Mesendoderm (in vitro differentiated cells): ENCODE data around the gene SLC25A15. TPM values are rescaled to one million over a fixed set of nuclear protein-coding genes. Genes with fewer than 3 reads are reported as not detected.
"Not testable (repeated sequence)": the region's sequence is repeated elsewhere in the genome, so short reads cannot be mapped to it uniquely, and the experiment has no call there.

Experiments used
- DNase-seq: peaks from one replicate; pipeline ENCODE4 v3.0.0; 2013
- H2AK5ac ChIP-seq: 2 replicates; pipeline ENCODE4 v1.6.1; 2013; ENCODE audit warnings: low read length, inconsistent platforms
- H2BK120ac ChIP-seq: 2 replicates; pipeline ENCODE4 v1.6.1; 2013; ENCODE audit warnings: low read depth, mild to moderate bottlenecking, low read length, moderate library complexity, mixed read lengths
- H2BK15ac ChIP-seq: replicated peaks from 2 replicates; pipeline ENCODE4 v1.6.1; 2013; ENCODE audit warnings: low read depth, mild to moderate bottlenecking, moderate library complexity
- H2BK5ac ChIP-seq: 2 replicates; pipeline ENCODE4 v1.6.1; 2013; ENCODE audit warnings: low read length, inconsistent platforms
- H3K18ac ChIP-seq: 2 replicates; pipeline ENCODE4 v1.6.1; 2013; ENCODE audit warnings: mild to moderate bottlenecking, low read length, mixed read lengths
- H3K23ac ChIP-seq: one replicate; pipeline ENCODE4 v1.6.1; 2013; ENCODE audit warnings: low read length
- H3K27ac ChIP-seq: 2 replicates; pipeline ENCODE4 v1.5.1; 2013; ENCODE audit warnings: low read depth, mild to moderate bottlenecking, inconsistent platforms, low read length, moderate library complexity
- H3K27me3 ChIP-seq: 2 replicates; pipeline ENCODE4 v1.6.1; 2013; ENCODE audit warnings: low read length, control low read depth, mild to moderate bottlenecking, inconsistent platforms; ENCODE audit not compliant: insufficient read depth, poor library complexity
- H3K36me3 ChIP-seq: 2 replicates; pipeline ENCODE4 v1.6.1; 2013; ENCODE audit warnings: low read length, inconsistent platforms; ENCODE audit not compliant: control insufficient read depth, insufficient read depth
- H3K4ac ChIP-seq: one replicate; pipeline ENCODE4 v1.6.1; 2013; ENCODE audit warnings: low read depth, mild to moderate bottlenecking, low read length, moderate library complexity
- H3K4me1 ChIP-seq: 2 replicates; pipeline ENCODE4 v1.6.1; 2013; ENCODE audit warnings: low read depth, low read length, inconsistent platforms; ENCODE audit not compliant: control insufficient read depth
- H3K4me2 ChIP-seq: 2 replicates; pipeline ENCODE4 v1.6.1; 2013; ENCODE audit warnings: low read length
- H3K4me3 ChIP-seq: 2 replicates; pipeline ENCODE4 v1.5.1; 2013; ENCODE audit warnings: mild to moderate bottlenecking, low read length
- H3K56ac ChIP-seq: one replicate; pipeline ENCODE4 v1.6.1; 2013; ENCODE audit warnings: low read length
- H3K79me1 ChIP-seq: 2 replicates; pipeline ENCODE4 v1.6.1; 2013; ENCODE audit warnings: low read length, inconsistent platforms
- H3K79me2 ChIP-seq: 2 replicates; pipeline ENCODE4 v1.6.1; 2013; ENCODE audit warnings: mild to moderate bottlenecking, low read length; ENCODE audit not compliant: control insufficient read depth, insufficient read depth
- H3K9ac ChIP-seq: 2 replicates; pipeline ENCODE4 v1.6.1; 2013; ENCODE audit warnings: low read length, inconsistent platforms
- H4K5ac ChIP-seq: one replicate; pipeline ENCODE4 v1.6.1; 2013; ENCODE audit warnings: low read length
- H4K8ac ChIP-seq: one replicate; pipeline ENCODE4 v1.6.1; 2013; ENCODE audit warnings: low read depth, mild to moderate bottlenecking, control low read depth, low read length, moderate library complexity
- WGBS: extraction: QIAGEN DNeasy Blood & Tissue Kit; methylation state at CpG from one replicate; pipeline ENCODE4 v1.1.7; 2013; ENCODE audit warnings: low lambda C conversion rate, missing lambda C conversion rate; ENCODE audit not compliant: insufficient coverage; ENCODE audit errors: extremely low coverage; 5-methylcytosine and 5-hydroxymethylcytosine counted together
- small RNA-seq: library from polyadenylated mRNA; stranded (forward); fragments of <200 nt; extraction: miRNeasy Mini kit (QIAGEN cat#:217004); gene quantifications from one replicate; pipeline ENCODE3, GENCODE V24; 2013; ENCODE audit not compliant: insufficient read depth

Gene SLC25A15

DNA sequence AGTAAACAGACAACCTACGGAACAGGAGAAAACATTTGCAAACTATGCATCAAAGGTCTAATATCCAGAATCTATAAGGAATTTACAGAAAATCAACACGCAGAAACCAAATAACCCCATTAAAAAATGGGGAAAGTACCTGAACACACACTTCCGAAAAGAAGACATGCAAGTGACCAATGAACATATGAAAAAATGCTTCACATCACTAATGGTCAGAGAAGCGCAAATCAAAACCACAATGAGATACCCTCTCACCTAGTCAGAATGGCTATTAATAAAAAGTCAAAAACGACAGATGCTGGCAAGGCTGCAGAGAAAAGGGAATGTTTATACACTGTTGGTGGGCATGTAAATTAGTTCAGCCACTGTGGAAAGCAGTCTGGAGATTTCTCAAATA, 29.5 kb downstream of the SLC25A15 start:
- Histone ChIP-seq H3K4me3 (no peak overlapping the region), H3K18ac (no peak overlapping the region), H4K5ac (no peak overlapping the region), H3K36me3 (no peaks in the 10 kb centered on the region), H3K23ac (no peak overlapping the region), H2AK5ac (no peak overlapping the region), H2BK120ac (no peak overlapping the region), H3K56ac (no peak overlapping the region), H3K4ac (no peak overlapping the region), H3K4me2 (no peak overlapping the region), H4K8ac (no peak overlapping the region), H3K79me1 (no peaks in the 10 kb centered on the region), H3K79me2 (no peaks in the 10 kb centered on the region), H2BK15ac (no peak overlapping the region), H2BK5ac (no peak overlapping the region), H3K27ac (no peak overlapping the region), H3K4me1 (no peaks in the 10 kb centered on the region), H3K9ac (no peak overlapping the region), H3K27me3 (no peaks in the 10 kb centered on the region)
- WGBS: no CpG with 5 or more reads among the region's 5 CpGs
- DNase-seq: no peak

- no peaks in the 10 kb centered on the region for H3K79me1 ChIP-seq
- H3K36me3 ChIP-seq: no peaks in the 10 kb centered on the region
- no peak overlapping the region for H3K4ac ChIP-seq
- no peak overlapping the region for H2BK15ac ChIP-seq
- no peaks in the 10 kb centered on the region for H3K79me2 ChIP-seq
- H3K27ac ChIP-seq: no peak overlapping the region
- H2BK120ac ChIP-seq: no peak overlapping the region
- no peak overlapping the region for H3K4me2 ChIP-seq
- no peak for DNase-seq
- no peaks in the 10 kb centered on the region for H3K4me1 ChIP-seq
- H2BK5ac ChIP-seq: no peak overlapping the region
- WGBS: no CpG with 5 or more reads among the region's 1 CpG
- H3K56ac ChIP-seq: no peak overlapping the region
- H3K4me3 ChIP-seq: no peak overlapping the region
- no peak overlapping the region for H3K18ac ChIP-seq
- H3K9ac ChIP-seq: no peak overlapping the region
- H4K5ac ChIP-seq: no peak overlapping the region
- no peak overlapping the region for H4K8ac ChIP-seq
- H3K27me3 ChIP-seq: no peaks in the 10 kb centered on the region
- H3K23ac ChIP-seq: no peak overlapping the region
- no peak overlapping the region for H2AK5ac ChIP-seq
These were observed 30.4 kb downstream of the SLC25A15 start for GRCh38 chr13:40819797-40820315.

DNA sequence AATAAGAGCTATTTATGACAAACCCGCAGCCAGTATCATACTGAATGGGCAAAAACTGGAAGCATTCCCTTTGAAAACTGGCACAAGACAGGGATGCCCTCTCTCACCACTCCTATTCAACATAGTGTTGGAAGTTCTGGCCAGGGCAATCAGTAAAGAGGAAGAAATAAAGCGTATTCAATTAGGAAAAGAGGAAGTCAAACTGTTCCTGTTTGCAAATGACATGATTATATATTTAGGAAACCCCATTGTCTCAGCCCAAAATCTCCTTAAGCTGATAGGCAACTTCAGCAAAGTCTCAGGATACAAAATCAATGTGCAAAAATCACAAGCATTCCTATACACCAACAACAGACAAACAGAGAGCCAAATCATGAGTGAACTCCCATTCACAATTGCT, 50.3 kb downstream of the SLC25A15 start:
- H2AK5ac ChIP-seq, DNase-seq, H3K36me3 ChIP-seq, H4K5ac ChIP-seq, H3K79me2 ChIP-seq, H3K4me2 ChIP-seq, H2BK5ac ChIP-seq, H3K56ac ChIP-seq, H3K9ac ChIP-seq, H3K79me1 ChIP-seq, H3K27ac ChIP-seq, H4K8ac ChIP-seq, H3K4ac ChIP-seq, H3K4me3 ChIP-seq, H2BK15ac ChIP-seq, H3K4me1 ChIP-seq, H3K23ac ChIP-seq, H3K27me3 ChIP-seq, H3K18ac ChIP-seq, H2BK120ac ChIP-seq: not testable (repeated sequence)
- WGBS: no CpG with 5 or more reads among the region's 2 CpGs

DNA sequence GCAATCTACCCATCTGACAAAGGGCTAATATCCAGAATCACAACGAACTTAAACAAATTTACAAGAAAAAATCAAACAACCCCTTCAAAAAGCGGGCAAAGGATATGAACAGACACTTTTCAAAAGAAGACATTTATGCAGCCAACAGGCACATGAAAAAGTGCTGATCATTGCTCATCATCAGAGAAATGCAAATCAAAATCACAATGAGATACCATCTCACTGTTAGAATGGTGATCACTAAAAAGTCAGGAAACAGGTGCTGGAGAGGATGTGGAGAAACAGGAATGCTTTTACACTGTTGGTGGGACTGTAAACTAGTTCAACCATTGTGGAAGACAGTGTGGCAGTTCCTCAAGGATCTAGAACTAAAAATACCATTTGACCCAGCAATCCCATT, 51.5 kb downstream of the SLC25A15 start:
- H3K4me3 ChIP-seq, H3K9ac ChIP-seq, H3K23ac ChIP-seq, H2BK15ac ChIP-seq, H4K5ac ChIP-seq, H2BK5ac ChIP-seq, H4K8ac ChIP-seq, H3K79me1 ChIP-seq, H2BK120ac ChIP-seq, H3K36me3 ChIP-seq, DNase-seq, H3K27me3 ChIP-seq, H3K4me2 ChIP-seq, H3K18ac ChIP-seq, H3K79me2 ChIP-seq, H3K56ac ChIP-seq, H3K4me1 ChIP-seq, H3K4ac ChIP-seq, H2AK5ac ChIP-seq, H3K27ac ChIP-seq: not testable (repeated sequence)
- no CpG with 5 or more reads among the region's 2 CpGs for WGBS

Small RNAs within 50 kb of the gene (small RNA-seq; reads per million reads assigned to genes)
- gene MIR621: not detected
